AG09309 (cell line): ENCODE measurements around the gene EFNA5.

Experiments
- DNase-seq: peaks from one replicate; pipeline ENCODE4 v3.0.0-alpha.2; 2010; ENCODE audit warnings: low read depth
- H3K4me3 ChIP-seq: 2 replicates; pipeline ENCODE4 v1.5.1; 2011; ENCODE audit warnings: mild to moderate bottlenecking, low read depth, low read length, moderate library complexity; ENCODE audit not compliant: control insufficient read depth
- TF ChIP-seq, protein P1 (sequence below): IDR thresholded peaks from 2 replicates; pipeline ENCODE4 v1.5.1; 2011; ENCODE audit warnings: mild to moderate bottlenecking, low read depth, low read length, inconsistent platforms; ENCODE audit not compliant: insufficient read depth, control insufficient read depth; ENCODE audit errors: missing control alignments

EFNA5 gene

GRCh38 chr5:107474361-107474715 lies 196.4 kb downstream of the EFNA5 start:
- TF ChIP-seq, protein P1, sequence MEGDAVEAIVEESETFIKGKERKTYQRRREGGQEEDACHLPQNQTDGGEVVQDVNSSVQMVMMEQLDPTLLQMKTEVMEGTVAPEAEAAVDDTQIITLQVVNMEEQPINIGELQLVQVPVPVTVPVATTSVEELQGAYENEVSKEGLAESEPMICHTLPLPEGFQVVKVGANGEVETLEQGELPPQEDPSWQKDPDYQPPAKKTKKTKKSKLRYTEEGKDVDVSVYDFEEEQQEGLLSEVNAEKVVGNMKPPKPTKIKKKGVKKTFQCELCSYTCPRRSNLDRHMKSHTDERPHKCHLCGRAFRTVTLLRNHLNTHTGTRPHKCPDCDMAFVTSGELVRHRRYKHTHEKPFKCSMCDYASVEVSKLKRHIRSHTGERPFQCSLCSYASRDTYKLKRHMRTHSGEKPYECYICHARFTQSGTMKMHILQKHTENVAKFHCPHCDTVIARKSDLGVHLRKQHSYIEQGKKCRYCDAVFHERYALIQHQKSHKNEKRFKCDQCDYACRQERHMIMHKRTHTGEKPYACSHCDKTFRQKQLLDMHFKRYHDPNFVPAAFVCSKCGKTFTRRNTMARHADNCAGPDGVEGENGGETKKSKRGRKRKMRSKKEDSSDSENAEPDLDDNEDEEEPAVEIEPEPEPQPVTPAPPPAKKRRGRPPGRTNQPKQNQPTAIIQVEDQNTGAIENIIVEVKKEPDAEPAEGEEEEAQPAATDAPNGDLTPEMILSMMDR: no peak
- DNase-seq: no peak
- no peak overlapping the region for H3K4me3 ChIP-seq

DNA sequence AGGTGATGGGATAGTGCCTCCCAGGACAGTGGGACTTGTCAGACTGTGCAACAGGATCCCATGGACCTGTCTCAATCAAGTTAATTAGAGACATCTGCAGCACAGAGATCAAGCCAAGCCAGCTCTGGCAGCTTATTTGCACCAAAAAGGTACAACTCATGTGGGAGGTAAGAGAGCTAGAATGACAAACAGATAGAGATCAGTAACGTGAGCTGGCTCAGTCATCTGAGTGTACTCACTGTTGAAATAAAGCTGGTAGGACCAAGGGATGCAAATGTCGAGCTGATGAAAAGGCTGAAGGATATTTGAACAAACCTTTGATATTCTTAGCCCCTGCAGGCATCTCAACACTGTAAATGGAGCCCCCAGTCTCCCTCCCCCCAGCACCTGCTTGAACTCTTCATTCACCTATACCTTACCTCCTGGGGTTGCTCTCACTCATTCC lies 198.1 kb downstream of the EFNA5 start:
- H3K4me3 ChIP-seq: no peak overlapping the region
- DNase-seq: no peak
- TF ChIP-seq, protein P1: no peak

- no peak for DNase-seq
- TF ChIP-seq, protein P1: no peak
- H3K4me3 ChIP-seq: no peak overlapping the region
Measured at GRCh38 chr5:107470295-107470582, 200.5 kb downstream of the EFNA5 start.

GRCh38 chr5:107469485-107470294 lies 201.0 kb downstream of the EFNA5 start:
- no peak overlapping the region for H3K4me3 ChIP-seq
- TF ChIP-seq, protein P1: no peak
- DNase-seq: peak; percentile 70

DNA sequence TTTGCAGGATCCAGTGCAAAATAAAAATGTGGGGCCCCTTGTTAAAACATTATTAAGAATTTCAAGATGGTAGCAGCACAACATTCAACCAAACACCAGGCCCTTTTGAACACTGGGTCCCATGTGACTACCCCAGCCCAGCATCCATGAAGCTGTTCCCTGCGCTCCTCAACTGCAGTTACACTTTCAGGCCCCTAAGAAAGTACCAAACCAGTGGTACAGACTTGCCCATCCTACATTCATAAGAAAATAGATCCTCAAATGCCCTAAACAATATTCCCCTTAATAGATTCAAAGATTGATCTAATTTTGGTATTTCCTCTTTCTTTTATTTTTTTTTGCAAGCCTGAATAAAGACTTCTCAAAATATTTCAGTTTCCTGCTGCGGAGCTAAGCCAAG lies 201.7 kb downstream of the EFNA5 start:
- TF ChIP-seq, protein P1: no peak
- no peak overlapping the region for H3K4me3 ChIP-seq
- no peak for DNase-seq

DNA sequence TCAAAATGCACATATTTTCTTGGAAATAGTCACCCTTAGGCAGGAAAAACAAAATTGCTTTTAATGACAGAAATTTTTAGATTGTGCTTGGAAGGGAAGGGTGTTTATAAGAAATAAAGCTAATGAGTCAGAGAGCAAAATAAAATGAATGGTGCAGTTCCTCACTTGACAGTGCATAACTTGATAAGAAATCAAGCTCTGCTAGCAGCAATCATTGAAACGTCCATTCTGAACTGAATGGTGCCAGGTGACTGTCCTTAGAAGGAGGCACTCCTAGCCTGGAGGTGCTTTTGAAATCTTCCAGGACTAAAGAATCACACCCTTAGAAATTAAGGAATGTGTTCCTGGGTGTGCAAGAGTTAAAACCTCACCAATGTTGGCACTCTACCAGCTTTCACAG lies 202.5 kb downstream of the EFNA5 start:
- TF ChIP-seq, protein P1: no peak
- no peak for DNase-seq
- no peak overlapping the region for H3K4me3 ChIP-seq

DNA sequence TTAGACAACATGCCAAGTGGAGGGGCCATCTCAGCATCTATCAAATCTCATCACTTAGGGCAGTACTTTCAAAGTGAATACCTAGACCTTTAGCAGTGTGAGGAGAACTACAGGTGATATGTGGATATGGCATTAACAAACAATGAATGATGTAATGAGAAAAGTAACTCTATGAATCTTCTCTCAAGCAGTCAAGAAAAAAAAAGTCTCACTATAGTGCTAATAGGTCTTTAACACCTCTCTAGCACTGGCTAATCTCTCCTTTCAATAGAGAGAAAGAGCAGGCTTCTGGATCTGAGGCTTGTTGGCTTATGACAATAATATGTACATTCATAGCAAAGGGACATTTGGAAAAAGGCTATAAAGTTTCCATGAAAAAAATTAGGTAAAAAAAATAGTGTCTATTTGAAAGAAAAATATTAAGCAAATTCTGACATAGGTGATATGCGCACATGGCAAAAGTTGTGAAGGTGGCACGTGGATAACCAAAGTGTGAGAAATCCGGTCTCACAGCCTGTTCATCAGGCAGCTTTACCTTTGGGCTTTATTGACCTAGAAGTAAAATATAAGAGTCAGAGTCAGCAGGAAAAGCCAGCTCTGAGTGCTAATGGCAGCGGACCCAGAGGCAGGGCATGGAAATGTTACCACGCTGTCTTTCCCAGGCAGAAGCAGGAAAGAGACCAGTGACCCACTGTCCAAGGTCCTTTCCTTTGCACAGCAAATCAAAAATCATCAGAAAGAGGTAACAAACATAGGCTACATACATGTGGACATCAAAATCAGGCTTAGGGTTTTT lies 203.4 kb downstream of the EFNA5 start:
- TF ChIP-seq, protein P1: no peak
- no peak overlapping the region for H3K4me3 ChIP-seq
- DNase-seq: no peak
